HTR-8/SVneo (cell line): ENCODE measurements around the gene ONECUT3.

ENCODE experiments used
- DNase-seq: peaks from one replicate; pipeline ENCODE4 v3.0.0; 2011; ENCODE audit warnings: low spot score, mixed read lengths; ENCODE audit not compliant: insufficient read length
- FAIRE-seq: peaks from 2 replicates; lab custom pipeline; 2011; peaks lifted over from hg19 to GRCh38; lab: Jason Lieb, UNC

Gene ONECUT3

GRCh38 chr19:1825909-1826556, 72.7 kb downstream of the ONECUT3 start:
- FAIRE-seq (no peak), DNase-seq (peak; percentile 82)

GRCh38 chr19:1826557-1827521, 73.5 kb downstream of the ONECUT3 start:
- no peak for FAIRE-seq
- no peak for DNase-seq

GRCh38 chr19:1827566-1828278, 74.4 kb downstream of the ONECUT3 start:
- FAIRE-seq (no peak), DNase-seq (no peak)

- FAIRE-seq: no peak
- DNase-seq: no peak
Measured at GRCh38 chr19:1828279-1829238, 75.3 kb downstream of the ONECUT3 start.

GRCh38 chr19:1829958-1830357, 76.7 kb downstream of the ONECUT3 start:
- no peak for DNase-seq
- FAIRE-seq: no peak

GRCh38 chr19:1830568-1830967, 77.3 kb downstream of the ONECUT3 start:
- FAIRE-seq: no peak
- DNase-seq: no peak
